ENCODE measurements around the gene KCNB1.

KCNB1 gene

GRCh38 chr20:49354673-49355072 lies 127.8 kb downstream of the KCNB1 start:
- Histone ChIP-seq H3K4me3 (ENCODE audit: low read length) (no peak overlapping the region), H3K27me3 (ENCODE audit: low read depth, low read length) (peaks cover 52% of the 10 kb centered on the region), H2AFZ (ENCODE audit: low read depth, low read length) (no peak overlapping the region), H3K9me3 (ENCODE audit: insufficient read depth, low read length) (no peaks in the 10 kb centered on the region), H4K20me1 (ENCODE audit: insufficient read depth, low read length) (no peaks in the 10 kb centered on the region), H3K9ac (ENCODE audit: low read length) (no peak overlapping the region), H3K4me2 (ENCODE audit: low read length) (no peak overlapping the region), H3K36me3 (replicated peaks; ENCODE audit: low read depth, low read length) (no peaks in the 10 kb centered on the region), H3K79me2 (ENCODE audit: low read length) (no peaks in the 10 kb centered on the region), H3K4me1 (ENCODE audit: low read length) (no peaks in the 10 kb centered on the region), H3K27ac (ENCODE audit: low read length) (no peak overlapping the region)
- no peak for TF ChIP-seq CTCF (IDR thresholded peaks at IDR 0.05; ENCODE audit: low read depth, low read length)
- TF ChIP-seq EZH2phosphoT487 (IDR thresholded peaks at IDR 0.05; ENCODE audit: low read depth): no peak

- H3K9me3 ChIP-seq (ENCODE audit: insufficient read depth, low read length): no peaks in the 10 kb centered on the region
- H3K9ac ChIP-seq (ENCODE audit: low read length): no peak overlapping the region
- no peak overlapping the region for H3K4me2 ChIP-seq (ENCODE audit: low read length)
- H3K4me1 ChIP-seq (ENCODE audit: low read length): no peaks in the 10 kb centered on the region
- no peak overlapping the region for H3K27ac ChIP-seq (ENCODE audit: low read length)
- H2AFZ ChIP-seq (ENCODE audit: low read depth, low read length): no peak overlapping the region
- no peaks in the 10 kb centered on the region for H3K36me3 ChIP-seq (replicated peaks; ENCODE audit: low read depth, low read length)
- no peaks in the 10 kb centered on the region for H4K20me1 ChIP-seq (ENCODE audit: insufficient read depth, low read length)
- H3K4me3 ChIP-seq (ENCODE audit: low read length): no peak overlapping the region
- TF ChIP-seq CTCF (IDR thresholded peaks at IDR 0.05; ENCODE audit: low read depth, low read length) (no peak), EZH2phosphoT487 (IDR thresholded peaks at IDR 0.05; ENCODE audit: low read depth) (no peak)
- peaks cover 54% of the 10 kb centered on the region for H3K27me3 ChIP-seq (ENCODE audit: low read depth, low read length)
- no peaks in the 10 kb centered on the region for H3K79me2 ChIP-seq (ENCODE audit: low read length)
Measured at GRCh38 chr20:49353348-49353747, 129.1 kb downstream of the KCNB1 start.

- no peak overlapping the region for H2AFZ ChIP-seq (ENCODE audit: low read depth, low read length)
- H3K27me3 ChIP-seq (ENCODE audit: low read depth, low read length): peaks cover 52% of the 10 kb centered on the region
- H4K20me1 ChIP-seq (ENCODE audit: insufficient read depth, low read length): no peaks in the 10 kb centered on the region
- no peak overlapping the region for H3K27ac ChIP-seq (ENCODE audit: low read length)
- H3K9ac ChIP-seq (ENCODE audit: low read length): no peak overlapping the region
- no peaks in the 10 kb centered on the region for H3K79me2 ChIP-seq (ENCODE audit: low read length)
- no peak overlapping the region for H3K4me2 ChIP-seq (ENCODE audit: low read length)
- no peaks in the 10 kb centered on the region for H3K9me3 ChIP-seq (ENCODE audit: insufficient read depth, low read length)
- no peaks in the 10 kb centered on the region for H3K36me3 ChIP-seq (replicated peaks; ENCODE audit: low read depth, low read length)
- H3K4me1 ChIP-seq (ENCODE audit: low read length): no peaks in the 10 kb centered on the region
- H3K4me3 ChIP-seq (ENCODE audit: low read length): no peak overlapping the region
- TF ChIP-seq EZH2phosphoT487 (IDR thresholded peaks at IDR 0.05; ENCODE audit: low read depth): no peak
- no peak for TF ChIP-seq CTCF (IDR thresholded peaks at IDR 0.05; ENCODE audit: low read depth, low read length)
Measured at GRCh38 chr20:49352751-49353150, 129.7 kb downstream of the KCNB1 start.

GRCh38 chr20:49351775-49352174 lies 130.7 kb downstream of the KCNB1 start:
- Histone ChIP-seq H3K36me3 (replicated peaks; ENCODE audit: low read depth, low read length) (no peaks in the 10 kb centered on the region), H3K27me3 (ENCODE audit: low read depth, low read length) (peaks cover 55% of the 10 kb centered on the region), H3K27ac (ENCODE audit: low read length) (no peak overlapping the region), H2AFZ (ENCODE audit: low read depth, low read length) (no peak overlapping the region), H4K20me1 (ENCODE audit: insufficient read depth, low read length) (no peaks in the 10 kb centered on the region), H3K9me3 (ENCODE audit: insufficient read depth, low read length) (no peaks in the 10 kb centered on the region), H3K4me3 (ENCODE audit: low read length) (no peak overlapping the region), H3K9ac (ENCODE audit: low read length) (no peak overlapping the region), H3K4me2 (ENCODE audit: low read length) (no peak overlapping the region), H3K79me2 (ENCODE audit: low read length) (no peaks in the 10 kb centered on the region), H3K4me1 (ENCODE audit: low read length) (no peaks in the 10 kb centered on the region)
- TF ChIP-seq EZH2phosphoT487 (IDR thresholded peaks at IDR 0.05; ENCODE audit: low read depth) (no peak), CTCF (IDR thresholded peaks at IDR 0.05; ENCODE audit: low read depth, low read length) (no peak)

Data from OCI-LY3 (cell line).